ENCODE measurements around the gene SET.

DNA sequence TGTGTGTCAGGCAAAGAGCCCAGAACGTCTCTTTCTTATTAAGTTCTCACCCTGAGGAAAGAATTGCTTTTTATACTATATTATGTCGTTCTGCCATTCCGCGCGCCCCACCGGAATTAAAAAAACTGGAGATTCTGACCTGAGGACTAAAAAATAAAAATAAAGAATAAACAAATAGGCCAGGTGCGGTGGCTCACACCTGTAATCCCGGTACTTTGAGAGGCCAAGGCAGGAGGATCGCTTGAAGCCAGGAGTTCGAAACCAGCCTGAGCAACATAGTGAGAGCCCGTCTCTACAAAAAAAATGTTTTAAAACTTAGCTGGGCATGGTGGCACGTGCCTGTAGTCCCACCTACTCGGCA is 31.7 kb upstream of the SET start:
- TF ChIP-seq, protein P1, sequence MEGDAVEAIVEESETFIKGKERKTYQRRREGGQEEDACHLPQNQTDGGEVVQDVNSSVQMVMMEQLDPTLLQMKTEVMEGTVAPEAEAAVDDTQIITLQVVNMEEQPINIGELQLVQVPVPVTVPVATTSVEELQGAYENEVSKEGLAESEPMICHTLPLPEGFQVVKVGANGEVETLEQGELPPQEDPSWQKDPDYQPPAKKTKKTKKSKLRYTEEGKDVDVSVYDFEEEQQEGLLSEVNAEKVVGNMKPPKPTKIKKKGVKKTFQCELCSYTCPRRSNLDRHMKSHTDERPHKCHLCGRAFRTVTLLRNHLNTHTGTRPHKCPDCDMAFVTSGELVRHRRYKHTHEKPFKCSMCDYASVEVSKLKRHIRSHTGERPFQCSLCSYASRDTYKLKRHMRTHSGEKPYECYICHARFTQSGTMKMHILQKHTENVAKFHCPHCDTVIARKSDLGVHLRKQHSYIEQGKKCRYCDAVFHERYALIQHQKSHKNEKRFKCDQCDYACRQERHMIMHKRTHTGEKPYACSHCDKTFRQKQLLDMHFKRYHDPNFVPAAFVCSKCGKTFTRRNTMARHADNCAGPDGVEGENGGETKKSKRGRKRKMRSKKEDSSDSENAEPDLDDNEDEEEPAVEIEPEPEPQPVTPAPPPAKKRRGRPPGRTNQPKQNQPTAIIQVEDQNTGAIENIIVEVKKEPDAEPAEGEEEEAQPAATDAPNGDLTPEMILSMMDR (IDR thresholded peaks at IDR 0.05; ENCODE audit: low read depth, low read length), result no peak
- no peak for TF ChIP-seq EZH2phosphoT487 (IDR thresholded peaks at IDR 0.05; ENCODE audit: low read depth)

All from OCI-LY3 (cell line).